GM19397 (cell line): ENCODE results near the gene NT5DC1.

ENCODE experiments used
- ATAC-seq: cut with Tn5 transposase; IDR thresholded peaks from one replicate; pipeline ENCODE4 v1.9.1; 2021; ENCODE audit warnings: mild to moderate bottlenecking, moderate library complexity; ENCODE audit not compliant: unreplicated experiment

The NT5DC1 gene

GRCh38 chr6:116133453-116133852 is 32.8 kb downstream of the NT5DC1 start:
- ATAC-seq = no peak

GRCh38 chr6:116136373-116136772 is 35.7 kb downstream of the NT5DC1 start:
- ATAC-seq = no peak

- ATAC-seq = no peak
Observed at GRCh38 chr6:116136933-116137340, 36.3 kb downstream of the NT5DC1 start.

GRCh38 chr6:116139917-116140316 is 39.3 kb downstream of the NT5DC1 start:
- ATAC-seq = no peak

DNA sequence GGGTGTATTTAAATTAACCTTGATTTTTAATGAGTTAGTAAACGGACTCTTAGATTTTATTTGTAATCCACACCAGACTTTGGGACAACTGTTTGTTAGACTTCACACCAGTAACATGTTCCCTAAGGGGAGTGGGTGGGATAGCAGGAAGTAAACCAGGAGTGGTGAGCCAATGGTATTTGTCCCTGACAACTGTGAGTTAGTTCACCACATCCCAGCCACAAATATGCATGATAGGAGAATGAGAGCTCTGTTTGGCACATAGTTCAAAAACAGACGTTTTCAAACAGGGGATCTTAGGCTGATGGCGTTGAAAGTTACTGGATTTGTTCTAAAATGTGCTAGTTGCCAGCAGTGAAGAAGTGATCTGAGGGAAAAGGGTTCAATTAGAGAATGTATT is 44.0 kb downstream of the NT5DC1 start:
- ATAC-seq = no peak

- ATAC-seq = no peak
Observed at GRCh38 chr6:116145803-116146675, 45.4 kb downstream of the NT5DC1 start.

DNA sequence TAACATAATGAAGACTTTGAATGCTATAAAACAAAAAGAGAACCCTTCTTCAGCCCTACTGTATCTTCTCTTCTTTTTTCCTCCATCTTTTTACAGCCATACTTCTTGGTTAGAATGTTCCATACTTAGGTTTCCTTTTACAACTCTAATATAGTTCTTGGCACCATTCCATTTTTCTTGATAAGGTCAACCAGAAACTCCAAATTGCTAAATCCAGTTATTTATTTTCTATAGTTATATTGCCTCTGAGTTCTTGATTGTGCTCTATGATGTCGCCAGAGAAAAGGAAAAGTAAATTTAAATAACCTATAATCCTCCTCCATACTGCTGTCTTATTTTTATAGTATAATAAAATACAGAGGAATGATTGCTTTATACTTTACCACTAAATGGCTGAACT is 52.0 kb downstream of the NT5DC1 start:
- no peak for ATAC-seq

DNA sequence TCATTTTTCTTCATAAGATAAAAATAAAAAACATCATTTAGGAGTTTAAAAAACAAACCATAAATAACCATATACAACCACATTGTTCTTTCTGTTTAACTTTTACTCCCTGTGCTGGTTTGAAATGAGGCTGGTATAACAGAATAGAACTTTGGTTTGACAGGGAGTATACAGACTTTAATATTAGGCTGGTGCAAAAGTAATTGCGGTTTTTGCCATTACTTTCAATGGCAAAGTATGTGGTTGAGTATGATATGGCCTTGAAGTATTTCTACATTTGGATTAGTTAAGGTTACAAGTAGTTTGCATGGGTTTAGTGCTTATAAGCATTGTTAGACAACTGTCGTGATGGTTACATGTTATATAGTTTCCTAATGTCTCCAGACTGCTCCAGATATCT is 54.2 kb downstream of the NT5DC1 start:
- no peak for ATAC-seq

DNA sequence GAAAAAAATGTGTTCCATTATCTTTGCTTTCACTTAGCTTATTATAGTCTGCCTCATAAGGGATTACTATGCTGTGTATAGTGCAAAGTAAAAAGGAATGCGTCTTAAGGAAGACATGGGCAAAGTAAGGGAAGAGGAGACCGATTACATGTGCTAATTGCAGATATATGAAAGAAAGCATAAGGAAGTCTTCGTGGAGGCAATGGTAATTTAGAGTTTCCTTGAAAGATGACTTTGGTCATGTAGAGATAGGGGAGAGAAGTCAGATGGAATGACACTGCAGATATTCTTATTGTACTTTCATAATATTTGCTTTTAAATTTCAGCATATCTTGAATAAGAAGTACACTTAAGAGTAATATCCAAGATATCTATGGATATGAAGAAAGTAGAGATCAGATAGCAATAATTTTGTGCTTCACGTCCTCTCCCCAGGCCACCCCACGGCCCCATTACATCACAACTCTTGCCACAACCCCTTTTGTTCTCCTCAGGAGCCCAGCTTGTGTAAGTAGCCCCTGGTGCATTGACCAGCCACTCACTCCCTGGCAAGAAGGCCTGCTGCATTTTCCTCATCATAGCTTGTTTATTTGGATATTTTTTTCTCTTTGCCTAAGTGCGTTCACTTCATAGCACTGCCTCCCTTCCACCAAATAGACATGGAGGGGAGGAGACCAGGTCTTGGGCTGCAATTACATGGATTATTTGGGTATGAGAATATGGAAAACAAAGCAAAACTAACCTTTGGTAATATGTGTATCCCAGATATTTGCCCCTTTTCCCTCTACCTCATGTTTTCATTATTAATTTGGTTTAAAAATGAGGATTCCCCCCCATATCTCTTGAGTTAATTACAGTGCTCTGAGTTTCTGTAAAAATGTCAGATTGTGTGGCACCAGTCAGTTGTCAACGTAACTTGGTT is 56.0 kb downstream of the NT5DC1 start:
- ATAC-seq = no peak

DNA sequence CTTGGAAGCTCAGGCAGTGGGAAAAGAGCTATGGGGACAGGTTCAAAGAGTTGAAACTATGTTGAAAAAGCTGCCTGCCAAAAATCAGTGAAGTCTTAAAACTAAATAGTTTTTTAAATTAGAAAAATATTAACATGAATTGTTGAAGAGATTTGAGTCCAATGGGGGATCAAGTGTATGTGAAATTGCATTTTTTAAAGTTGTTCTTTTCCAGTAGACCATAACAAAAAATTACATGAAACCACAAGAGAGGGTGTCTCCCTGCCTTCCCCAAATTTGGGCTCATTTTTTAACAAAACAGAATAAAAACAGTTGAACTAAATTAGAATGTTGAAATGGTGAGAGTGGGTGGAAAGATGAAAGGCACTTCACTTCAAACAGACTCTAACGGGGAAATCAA is 56.7 kb downstream of the NT5DC1 start:
- no peak for ATAC-seq

DNA sequence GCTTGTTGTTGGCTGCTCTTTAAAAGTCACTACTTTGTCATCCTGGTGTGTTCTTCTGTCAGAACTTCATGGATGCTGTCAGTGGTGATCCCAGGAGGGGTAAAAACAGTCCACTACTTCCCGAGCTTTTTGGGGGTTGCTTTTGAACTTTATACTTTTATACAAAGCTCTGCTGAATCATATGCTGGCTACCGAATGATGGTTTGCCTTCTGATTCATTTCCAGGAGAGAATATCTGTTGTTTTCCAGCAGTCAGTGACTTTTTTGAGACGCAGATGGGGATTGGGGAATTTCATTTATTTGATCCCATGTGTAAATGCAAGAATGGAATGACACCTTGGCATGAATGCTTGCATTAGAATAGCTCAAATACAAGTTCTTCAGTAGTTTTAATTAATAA is 58.0 kb downstream of the NT5DC1 start:
- ATAC-seq = no peak

- ATAC-seq = no peak
Observed at GRCh38 chr6:116159782-116160524, 59.3 kb downstream of the NT5DC1 start.

- peak; percentile 76 for ATAC-seq
Observed at GRCh38 chr6:116165596-116165995, 64.9 kb downstream of the NT5DC1 start.

DNA sequence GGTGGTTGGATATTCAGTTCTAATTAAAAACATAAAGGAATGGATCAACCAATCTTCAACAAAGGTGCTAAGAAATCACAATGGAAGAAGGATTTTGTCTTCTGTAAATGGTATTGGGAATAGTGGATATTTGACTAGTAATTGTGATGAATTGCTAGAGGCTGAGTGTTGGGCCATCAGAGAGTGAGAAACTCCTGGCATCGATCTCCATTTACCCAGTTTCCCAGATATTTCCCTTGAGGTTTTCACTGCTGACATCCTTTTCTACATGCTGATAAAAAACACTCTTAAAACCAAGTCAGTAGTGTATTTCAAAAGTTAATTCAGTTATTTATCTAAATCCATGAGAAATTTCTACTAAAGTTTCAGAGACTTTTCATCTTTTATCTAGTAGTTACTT is 65.7 kb downstream of the NT5DC1 start:
- no peak for ATAC-seq

GRCh38 chr6:116168148-116168547 is 67.5 kb downstream of the NT5DC1 start:
- ATAC-seq = no peak

DNA sequence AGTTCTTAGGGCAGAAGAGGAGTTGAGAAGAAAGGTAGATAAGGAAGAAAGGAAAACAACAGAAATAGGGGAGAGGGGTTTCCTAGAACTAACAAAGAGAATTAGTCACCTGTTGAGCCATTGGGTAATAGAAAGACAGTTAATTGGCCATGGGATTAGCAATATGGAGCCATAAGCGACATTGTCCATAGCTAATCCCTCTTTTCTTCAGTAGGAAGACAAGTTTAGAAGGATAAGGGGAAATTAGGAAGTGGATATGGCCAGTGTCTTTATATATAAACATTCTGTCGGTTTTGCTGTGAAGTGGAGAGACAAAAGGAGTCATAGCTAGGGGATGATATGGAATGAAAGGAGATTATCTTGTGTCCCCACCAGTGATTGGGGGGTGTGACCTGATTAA is 69.2 kb downstream of the NT5DC1 start:
- ATAC-seq = no peak

- no peak for ATAC-seq
Observed at GRCh38 chr6:116170358-116171057, 69.9 kb downstream of the NT5DC1 start.

DNA sequence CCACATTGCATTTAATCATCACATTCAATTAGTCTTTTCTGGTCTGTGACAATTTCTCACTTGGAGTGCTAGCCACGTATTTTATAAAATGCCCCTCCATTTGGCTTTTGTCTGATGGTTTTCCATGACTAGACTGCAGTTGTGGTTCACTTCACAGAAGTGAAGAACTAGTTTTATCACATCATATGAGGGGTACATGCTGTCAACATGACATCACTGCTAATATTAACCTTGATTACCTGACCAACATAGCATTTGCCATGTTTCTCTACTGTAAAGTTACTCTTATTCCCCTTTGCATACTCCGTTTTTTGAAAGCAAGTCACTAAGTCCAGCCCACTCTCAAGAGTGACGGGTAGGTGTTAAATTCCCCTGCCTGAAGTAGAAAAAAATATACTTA is 73.3 kb downstream of the NT5DC1 start:
- no peak for ATAC-seq

DNA sequence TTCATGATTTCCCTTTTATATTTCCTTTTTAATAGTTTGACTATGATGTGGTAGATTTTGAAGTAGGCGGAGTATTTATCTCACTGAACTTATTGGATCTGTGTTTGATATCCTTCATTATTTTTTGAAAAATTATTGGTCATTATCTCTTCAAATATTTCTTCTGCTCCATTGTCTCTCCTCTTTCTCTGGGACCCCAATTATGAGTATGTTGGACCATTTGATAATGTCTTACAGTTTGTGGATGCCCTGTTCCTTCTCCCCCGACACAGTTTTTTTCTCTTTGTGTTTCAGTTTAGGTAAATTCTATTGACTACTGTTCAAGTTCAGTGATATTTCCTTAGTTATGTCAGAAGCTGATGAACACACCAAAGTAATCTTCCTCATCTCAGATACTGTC is 74.7 kb downstream of the NT5DC1 start:
- no peak for ATAC-seq

DNA sequence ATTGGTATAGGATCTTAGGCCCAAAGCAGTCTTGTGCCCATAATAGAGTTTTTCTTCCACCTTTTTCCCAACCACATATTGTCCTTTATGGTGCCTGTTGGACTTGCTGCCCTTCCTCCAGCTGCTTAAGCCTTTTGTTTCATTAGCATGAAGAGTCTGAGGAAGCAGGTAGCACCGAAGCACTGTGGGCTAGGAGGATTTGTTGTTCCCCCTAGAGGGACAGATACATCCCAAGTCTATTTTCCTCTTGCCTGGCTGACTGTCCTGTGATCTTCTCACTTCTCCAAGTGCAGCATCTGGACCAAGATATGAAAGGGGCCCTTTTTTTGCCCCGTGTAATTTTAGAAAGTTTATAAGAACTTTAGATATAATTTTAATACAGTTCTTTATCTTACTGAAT is 75.9 kb downstream of the NT5DC1 start:
- ATAC-seq = no peak

DNA sequence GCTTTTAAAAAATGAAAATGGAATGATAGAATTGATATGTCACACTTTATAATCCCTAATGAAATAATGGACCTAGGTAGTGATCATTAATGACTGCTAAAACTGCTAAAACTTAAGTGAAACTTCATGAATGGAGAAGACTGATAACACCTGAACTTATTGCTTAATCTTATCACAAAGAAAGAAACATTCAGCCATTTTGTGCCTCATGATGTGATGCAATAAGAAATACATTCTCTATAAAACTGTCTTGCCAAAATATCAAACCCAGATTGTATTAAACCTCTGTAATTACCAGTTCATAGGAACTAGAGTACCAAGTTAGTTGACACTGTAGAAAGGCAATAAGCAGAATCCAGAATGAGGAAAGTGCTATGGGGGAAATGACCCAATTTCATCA is 79.7 kb downstream of the NT5DC1 start:
- no peak for ATAC-seq
